ENCODE data around the gene LIPG. TPM values are rescaled to one million over a fixed set of nuclear protein-coding genes. Genes with fewer than 3 reads are reported as not detected.

The LIPG gene
- polyA plus RNA-seq, 2 of the 4 experiments (the other 2 are of a cell fraction): 0.36 to 0.65 TPM

DNA sequence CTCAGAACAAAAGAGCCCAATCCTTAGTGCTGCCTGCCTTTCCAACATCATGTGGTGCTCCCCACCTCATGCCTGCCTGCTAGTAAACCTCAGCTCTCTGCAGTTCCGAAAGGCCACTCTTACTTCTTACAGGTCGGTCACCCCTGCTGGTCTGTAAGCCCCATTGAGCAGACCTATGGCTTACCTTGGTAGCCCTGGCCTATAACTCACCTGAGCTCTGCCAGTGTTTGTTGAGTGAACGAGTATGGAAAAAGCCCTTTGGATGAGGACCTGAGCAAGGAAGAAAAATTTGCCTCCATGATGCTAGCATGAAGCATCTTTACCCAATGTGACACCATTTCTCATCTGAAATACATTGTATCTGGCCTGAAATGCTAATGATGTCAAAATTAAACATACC is 83.3 kb downstream of the LIPG start (continued):
- TF ChIP-seq GATA3 (IDR thresholded peaks at IDR 0.05; ENCODE audit: borderline replicate concordance) (no peak), HOXB13 (CRISPR knock-in tag; IDR thresholded peaks at IDR 0.05; ENCODE audit: low read depth) (no peak)

DNA sequence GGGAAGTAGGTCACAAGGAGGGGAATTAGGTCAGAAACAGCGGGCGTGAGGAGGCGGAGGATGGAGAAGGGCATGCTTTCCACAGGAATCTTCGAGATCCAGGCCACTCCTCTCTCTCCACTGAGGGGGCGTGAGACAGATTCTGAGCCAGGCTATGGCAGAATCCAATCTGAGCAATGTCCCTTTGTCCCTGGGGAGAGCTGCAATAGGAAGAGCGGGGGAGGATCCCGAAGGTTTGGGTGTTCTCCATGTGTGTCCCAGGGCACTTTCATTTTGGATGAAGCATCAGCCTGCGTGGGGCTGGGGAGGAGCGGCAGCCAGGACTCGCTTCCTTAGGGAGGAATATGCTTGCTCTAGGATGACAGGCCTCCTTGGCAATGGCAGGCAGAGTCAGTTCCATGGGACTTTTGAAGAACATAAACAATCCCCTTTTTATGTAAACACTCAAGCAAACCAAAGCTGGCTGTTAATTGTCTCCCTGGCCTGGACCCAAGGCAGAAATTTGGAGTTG is 84.0 kb downstream of the LIPG start:
- POLR2A ChIA-PET: no interaction called here
- H3K4me1 ChIP-seq: no peaks in the 10 kb centered on the region
- H3K9me3 ChIP-seq: no peaks in the 10 kb centered on the region
- H3K4me3 ChIP-seq: no peak overlapping the region
- no peak for FAIRE-seq
- no peak for DNase-seq (ENCODE audit: low read depth in 1 of 2, low spot score in 1 of 2)
- TF ChIP-seq POLR2A (IDR thresholded peaks at IDR 0.05; ENCODE audit: low read length) (no peak), MYC (IDR thresholded peaks at IDR 0.05; ENCODE audit: borderline replicate concordance, low read length) (no peak), ZNF302 (CRISPR knock-in tag; IDR thresholded peaks at IDR 0.05) (no peak), TP53 (CRISPR knock-in tag; IDR thresholded peaks at IDR 0.05) (no peak), PHF8 (IDR thresholded peaks at IDR 0.05; ENCODE audit: borderline replicate concordance, low read depth) (no peak), MAFK (IDR thresholded peaks at IDR 0.05; ENCODE audit: partially characterized antibody) (no peak), EHF (CRISPR knock-in tag; IDR thresholded peaks at IDR 0.05) (no peak), NFE2L2 (conservative IDR thresholded peaks at IDR 0.05; ENCODE audit: low read length) (no peak), NR3C1 (IDR thresholded peaks at IDR 0.05) (no peak)
- TF ChIP-seq, protein P1, sequence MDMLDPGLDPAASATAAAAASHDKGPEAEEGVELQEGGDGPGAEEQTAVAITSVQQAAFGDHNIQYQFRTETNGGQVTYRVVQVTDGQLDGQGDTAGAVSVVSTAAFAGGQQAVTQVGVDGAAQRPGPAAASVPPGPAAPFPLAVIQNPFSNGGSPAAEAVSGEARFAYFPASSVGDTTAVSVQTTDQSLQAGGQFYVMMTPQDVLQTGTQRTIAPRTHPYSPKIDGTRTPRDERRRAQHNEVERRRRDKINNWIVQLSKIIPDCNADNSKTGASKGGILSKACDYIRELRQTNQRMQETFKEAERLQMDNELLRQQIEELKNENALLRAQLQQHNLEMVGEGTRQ (IDR thresholded peaks at IDR 0.05): no peak
- ATAC-seq: no peak
- no peak overlapping the region for H3K27ac ChIP-seq
- 70% methylated on average over 10 of the region's 10 CpGs for WGBS (ENCODE audit: missing lambda C conversion rate)
- H3K4me2 ChIP-seq: no peak overlapping the region
- CTCF ChIA-PET: interaction anchor here (1.3 kb wide), 1 partner anchor 87 kb away, joined by 3 read pairs; no protein-coding TSS in a partner anchor

- H3K27ac ChIP-seq: no peak overlapping the region
- no peaks in the 10 kb centered on the region for H3K4me1 ChIP-seq
- POLR2A ChIA-PET: no interaction called here
- H3K4me2 ChIP-seq: no peak overlapping the region
- WGBS (ENCODE audit: missing lambda C conversion rate): 68% methylated on average over 3 of the region's 3 CpGs
- FAIRE-seq: no peak
- no peak for ATAC-seq
- H3K9me3 ChIP-seq: no peaks in the 10 kb centered on the region
- DNase-seq (ENCODE audit: low read depth in 1 of 2, low spot score in 1 of 2): no peak
- CTCF ChIA-PET: interaction anchor here (0.9 to 1.3 kb wide), 3 partner anchors 75 to 215 kb away, joined by 3 to 4 read pairs (median 3); no protein-coding TSS in a partner anchor
- no peak for TF ChIP-seq RAD21 (conservative IDR thresholded peaks at IDR 0.05 in 1 of 2, IDR thresholded peaks at IDR 0.05 in 1 of 2)
- TF ChIP-seq ESRRA (IDR thresholded peaks at IDR 0.05; ENCODE audit: borderline replicate concordance, low read length): no peak
- TF ChIP-seq MAFK (IDR thresholded peaks at IDR 0.05; ENCODE audit: partially characterized antibody): no peak
- no peak for TF ChIP-seq PHF8 (IDR thresholded peaks at IDR 0.05; ENCODE audit: borderline replicate concordance, low read depth)
- no peak for TF ChIP-seq TFCP2L1 (CRISPR knock-in tag; IDR thresholded peaks at IDR 0.05)
- TF ChIP-seq HOXB13 (CRISPR knock-in tag; IDR thresholded peaks at IDR 0.05; ENCODE audit: low read depth): no peak
- TF ChIP-seq GATA3 (IDR thresholded peaks at IDR 0.05; ENCODE audit: borderline replicate concordance): no peak
- no peak for TF ChIP-seq HEYL (CRISPR knock-in tag; IDR thresholded peaks at IDR 0.05)
- TF ChIP-seq CHD4 (IDR thresholded peaks at IDR 0.05; ENCODE audit: borderline replicate concordance): no peak
- no peak for TF ChIP-seq NR3C1 (IDR thresholded peaks at IDR 0.05)
- TF ChIP-seq, protein P2, sequence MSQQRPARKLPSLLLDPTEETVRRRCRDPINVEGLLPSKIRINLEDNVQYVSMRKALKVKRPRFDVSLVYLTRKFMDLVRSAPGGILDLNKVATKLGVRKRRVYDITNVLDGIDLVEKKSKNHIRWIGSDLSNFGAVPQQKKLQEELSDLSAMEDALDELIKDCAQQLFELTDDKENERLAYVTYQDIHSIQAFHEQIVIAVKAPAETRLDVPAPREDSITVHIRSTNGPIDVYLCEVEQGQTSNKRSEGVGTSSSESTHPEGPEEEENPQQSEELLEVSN (IDR thresholded peaks at IDR 0.05; ENCODE audit: borderline replicate concordance, low read depth): no peak
- TF ChIP-seq, protein P1 (IDR thresholded peaks at IDR 0.05): no peak
- no peak for TF ChIP-seq JUN (IDR thresholded peaks at IDR 0.05)
- H3K4me3 ChIP-seq: no peak overlapping the region
Measured at GRCh38 chr18:49646873-49647272, 85.0 kb downstream of the LIPG start.

Data from A549 (cell line).